DMS114 treated with DMSO at 0.1 percent for 48 hours (cell line): ENCODE data around the gene PDCD11.

ENCODE experiments used
- DNase-seq: peaks from one replicate; lab custom pipeline; 2025; ENCODE audit not compliant: unreplicated experiment; lab: John Stamatoyannopoulos, UW

Gene PDCD11

GRCh38 chr10:103449208-103450144, 53.0 kb downstream of the PDCD11 start:
- no peak for DNase-seq

- DNase-seq: no peak
These were observed 53.8 kb downstream of the PDCD11 start for GRCh38 chr10:103450201-103450695.

GRCh38 chr10:103451091-103451813, 54.8 kb downstream of the PDCD11 start:
- DNase-seq: no peak

- no peak for DNase-seq
These were observed 55.5 kb downstream of the PDCD11 start, which contains the start of gene CALHM2 for GRCh38 chr10:103451831-103452505. Gene CALHM2 (minus strand): TSS chr10:103452370. CDS start chr10:103449941, 2,429 bp downstream.

GRCh38 chr10:103452506-103453230, 56.2 kb downstream of the PDCD11 start:
- DNase-seq: no peak

- no peak for DNase-seq
These were observed 57.6 kb downstream of the PDCD11 start for GRCh38 chr10:103454026-103454425.

GRCh38 chr10:103455235-103455634, 58.8 kb downstream of the PDCD11 start:
- DNase-seq: no peak

- no peak for DNase-seq
These were observed 59.7 kb downstream of the PDCD11 start for GRCh38 chr10:103456074-103456660.

GRCh38 chr10:103457176-103457712, 60.8 kb downstream of the PDCD11 start:
- DNase-seq: no peak

- no peak for DNase-seq
These were observed 61.6 kb downstream of the PDCD11 start for GRCh38 chr10:103457896-103458583.

- no peak for DNase-seq
These were observed 62.3 kb downstream of the PDCD11 start, which contains the start of gene CALHM1 for GRCh38 chr10:103458720-103459119. Gene CALHM1 (minus strand): TSS chr10:103458900. CDS start chr10:103458751, 149 bp downstream.

- no peak for DNase-seq
These were observed 63.2 kb downstream of the PDCD11 start for GRCh38 chr10:103459615-103460014.

GRCh38 chr10:103463499-103463898, 67.1 kb downstream of the PDCD11 start:
- no peak for DNase-seq

GRCh38 chr10:103465411-103466179, 69.2 kb downstream of the PDCD11 start:
- no peak for DNase-seq

GRCh38 chr10:103466734-103467133, 70.3 kb downstream of the PDCD11 start:
- no peak for DNase-seq

- DNase-seq: no peak
These were observed 71.0 kb downstream of the PDCD11 start for GRCh38 chr10:103467406-103467805.

GRCh38 chr10:103469201-103469600, 72.8 kb downstream of the PDCD11 start:
- DNase-seq: no peak
